HEK293 (cell line): ENCODE measurements around the gene MAGEB3.

Experiments used
- CTCF ChIA-PET: fragments of 350-600 bp; formaldehyde crosslinking; extraction: SDS; loops from one replicate; lab custom pipeline; 2021; ENCODE audit warnings: antibody characterized with exemption; lab: Yijun Ruan, JAX
- POLR2A ChIA-PET: fragments of 300-600 bp; formaldehyde crosslinking; extraction: SDS; loops from one replicate; lab custom pipeline; 2020; ENCODE audit warnings: antibody characterized with exemption, inconsistent platforms; lab: Yijun Ruan, JAX
- H3K27ac ChIP-seq: fragments of 200-500 bp; sonication (Bioruptor generic); 2 replicates; pipeline ENCODE4 v1.5.1; 2014; ENCODE audit warnings: low read depth, low read length, control low read depth, inconsistent platforms; ENCODE audit errors: extremely low read depth
- H3K36me3 ChIP-seq, 2 experiments: fragments of 200-500 bp in 1 of 2; sonication (Bioruptor generic) in 1 of 2; 1 replicate in 1 of 2; 2 replicates in 1 of 2; pipeline ENCODE4 v1.5.1; 2014 to 2017; ENCODE audit warnings: inconsistent platforms in 2 of 2, low read length in 2 of 2; ENCODE audit not compliant: control insufficient read depth in 2 of 2, insufficient read depth in 1 of 2
- H3K4me1 ChIP-seq: fragments of 200-500 bp; sonication (Bioruptor generic); 2 replicates; pipeline ENCODE4 v1.5.1; 2014; ENCODE audit warnings: mild to moderate bottlenecking, low read length, inconsistent platforms; ENCODE audit not compliant: control insufficient read depth, insufficient read depth
- H3K4me3 ChIP-seq: 2 replicates; pipeline ENCODE4 v1.5.1; 2011; ENCODE audit warnings: low read depth, mild to moderate bottlenecking, control low read depth, low read length, moderate library complexity
- H3K9me3 ChIP-seq: fragments of 200-500 bp; sonication (Bioruptor generic); 2 replicates; pipeline ENCODE4 v1.5.1; 2014; ENCODE audit warnings: low read depth, low read length, inconsistent platforms; ENCODE audit not compliant: control insufficient read depth, insufficient read depth
- BCL11A ChIP-seq: fragments of 450-650 bp; formaldehyde crosslinking; IDR thresholded peaks from 2 replicates; pipeline ENCODE4 v1.5.1; 2016; ENCODE audit warnings: low read depth, missing biosample characterization, missing genetic modification characterization
- PBX3 ChIP-seq: sonication (generic); formaldehyde crosslinking; IDR thresholded peaks from 2 replicates; pipeline ENCODE4 v1.8.1; 2022; ENCODE audit warnings: mild to moderate bottlenecking, moderate library complexity, missing genetic modification reagents
- REPIN1 ChIP-seq: fragments of 450-650 bp; formaldehyde crosslinking; IDR thresholded peaks from 2 replicates; pipeline ENCODE4 v1.5.1; 2017; ENCODE audit warnings: missing biosample characterization, missing genetic modification characterization, low read depth
- SCRT1 ChIP-seq: fragments of 450-650 bp; formaldehyde crosslinking; IDR thresholded peaks from 2 replicates; pipeline ENCODE4 v1.5.1; 2016; ENCODE audit warnings: missing biosample characterization, missing genetic modification characterization, borderline replicate concordance
- YY1 ChIP-seq: fragments of 450-650 bp; formaldehyde crosslinking; IDR thresholded peaks from 2 replicates; pipeline ENCODE4 v1.5.1; 2018; ENCODE audit warnings: missing biosample characterization, missing genetic modification characterization
- ZBTB20 ChIP-seq: fragments of 450-650 bp; formaldehyde crosslinking; IDR thresholded peaks from 2 replicates; pipeline ENCODE4 v1.5.1; 2016; ENCODE audit warnings: missing biosample characterization, missing genetic modification characterization
- ZBTB21 ChIP-seq: fragments of 450-650 bp; formaldehyde crosslinking; IDR thresholded peaks from 2 replicates; pipeline ENCODE4 v1.5.1; 2017; ENCODE audit warnings: missing biosample characterization, missing genetic modification characterization
- ZBTB44 ChIP-seq: fragments of 450-650 bp; IDR thresholded peaks from 2 replicates; pipeline ENCODE4 v1.5.1; 2018; ENCODE audit warnings: missing biosample characterization, mild to moderate bottlenecking, missing genetic modification characterization
- ZBTB6 ChIP-seq: fragments of 450-650 bp; formaldehyde crosslinking; IDR thresholded peaks from 2 replicates; pipeline ENCODE4 v1.5.1; 2017; ENCODE audit warnings: missing biosample characterization, missing genetic modification characterization
- ZFP3 ChIP-seq: fragments of 450-650 bp; formaldehyde crosslinking; IDR thresholded peaks from 2 replicates; pipeline ENCODE4 v1.5.1; 2016; ENCODE audit warnings: low read depth, missing biosample characterization, missing genetic modification characterization
- ZNF10 ChIP-seq: fragments of 450-650 bp; formaldehyde crosslinking; IDR thresholded peaks from 2 replicates; pipeline ENCODE4 v1.5.1; 2017; ENCODE audit warnings: missing biosample characterization, missing genetic modification characterization
- ZNF214 ChIP-seq: fragments of 450-650 bp; formaldehyde crosslinking; IDR thresholded peaks from 2 replicates; pipeline ENCODE4 v1.5.1; 2017; ENCODE audit warnings: missing biosample characterization, mild to moderate bottlenecking, missing genetic modification characterization, borderline replicate concordance
- ZNF248 ChIP-seq: fragments of 450-650 bp; formaldehyde crosslinking; IDR thresholded peaks from 2 replicates; pipeline ENCODE4 v1.5.1; 2017; ENCODE audit warnings: missing biosample characterization, missing genetic modification characterization
- ZNF324 ChIP-seq: fragments of 450-650 bp; formaldehyde crosslinking; IDR thresholded peaks from 2 replicates; pipeline ENCODE4 v1.5.1; 2016; ENCODE audit warnings: missing biosample characterization, missing genetic modification characterization
- ZNF391 ChIP-seq: fragments of 450-650 bp; formaldehyde crosslinking; IDR thresholded peaks from 2 replicates; pipeline ENCODE4 v1.5.1; 2016; ENCODE audit warnings: low read depth, missing biosample characterization, missing genetic modification characterization, borderline replicate concordance
- ZNF426 ChIP-seq: fragments of 450-650 bp; formaldehyde crosslinking; IDR thresholded peaks from 2 replicates; pipeline ENCODE4 v1.5.1; 2017; ENCODE audit warnings: missing biosample characterization, missing genetic modification characterization, mild to moderate bottlenecking, inconsistent platforms, moderate library complexity
- ZNF433 ChIP-seq: fragments of 450-650 bp; formaldehyde crosslinking; IDR thresholded peaks from 2 replicates; pipeline ENCODE4 v1.5.1; 2016; ENCODE audit warnings: missing biosample characterization, missing genetic modification characterization, low read depth
- ZNF513 ChIP-seq: fragments of 450-650 bp; IDR thresholded peaks from 2 replicates; pipeline ENCODE4 v1.5.1; 2018; ENCODE audit warnings: missing biosample characterization, missing genetic modification characterization
- ZNF610 ChIP-seq: fragments of 450-650 bp; formaldehyde crosslinking; IDR thresholded peaks from 2 replicates; pipeline ENCODE4 v1.5.1; 2016; ENCODE audit warnings: missing biosample characterization, missing genetic modification characterization, borderline replicate concordance
- ZNF747 ChIP-seq: fragments of 450-650 bp; formaldehyde crosslinking; IDR thresholded peaks from 2 replicates; pipeline ENCODE4 v1.5.1; 2016; ENCODE audit warnings: missing biosample characterization, missing genetic modification characterization
- ZNF768 ChIP-seq: fragments of 450-650 bp; formaldehyde crosslinking; IDR thresholded peaks from 2 replicates; pipeline ENCODE4 v1.5.1; 2018; ENCODE audit warnings: missing biosample characterization, mild to moderate bottlenecking, missing genetic modification characterization
- ZNF843 ChIP-seq: fragments of 450-650 bp; formaldehyde crosslinking; IDR thresholded peaks from 2 replicates; pipeline ENCODE4 v1.5.1; 2016; ENCODE audit warnings: missing biosample characterization, missing genetic modification characterization
- ZSCAN18 ChIP-seq: fragments of 450-650 bp; formaldehyde crosslinking; IDR thresholded peaks from 2 replicates; pipeline ENCODE4 v1.5.1; 2016; ENCODE audit warnings: missing biosample characterization, missing genetic modification characterization

Gene MAGEB3

GRCh38 chrX:30280428-30280827, 50.0 kb downstream of the MAGEB3 start:
- CTCF ChIA-PET, result no interaction called here
- Histone ChIP-seq H3K4me3 (no peak overlapping the region), H3K27ac (no peak overlapping the region), H3K9me3 (no peaks in the 10 kb centered on the region), H3K4me1 (no peaks in the 10 kb centered on the region), H3K36me3 (no peaks in the 10 kb centered on the region)
- POLR2A ChIA-PET, result no interaction called here
- TF ChIP-seq ZNF610 (tag by site-specific recombination), result no peak
- no peak for TF ChIP-seq ZNF248 (tag by site-specific recombination)
- TF ChIP-seq SCRT1 (tag by site-specific recombination), result no peak
- TF ChIP-seq ZNF10 (tag by site-specific recombination), result no peak
- TF ChIP-seq PBX3, result no peak
- no peak for TF ChIP-seq ZBTB6 (tag by site-specific recombination)
- TF ChIP-seq ZNF843 (tag by site-specific recombination), result no peak
- TF ChIP-seq BCL11A (tag by site-specific recombination), result no peak
- no peak for TF ChIP-seq ZNF747
- TF ChIP-seq ZNF324 (tag by site-specific recombination), result no peak
- TF ChIP-seq ZNF433 (tag by site-specific recombination), result no peak
- no peak for TF ChIP-seq ZNF513 (tag by site-specific recombination)
- no peak for TF ChIP-seq ZNF768 (tag by site-specific recombination)
- no peak for TF ChIP-seq ZNF391 (tag by site-specific recombination)
- no peak for TF ChIP-seq YY1 (tag by site-specific recombination)

- no peak overlapping the region for H3K4me3 ChIP-seq
- ChIA-PET POLR2A (no interaction called here), CTCF (no interaction called here)
- no peaks in the 10 kb centered on the region for H3K4me1 ChIP-seq
- no peak for TF ChIP-seq ZSCAN18
- no peak for TF ChIP-seq ZFP3
- TF ChIP-seq ZNF426 (tag by site-specific recombination), result no peak
- TF ChIP-seq ZNF214 (tag by site-specific recombination), result no peak
- TF ChIP-seq REPIN1, result no peak
- TF ChIP-seq ZBTB20, result no peak
- no peak for TF ChIP-seq ZBTB44 (tag by site-specific recombination)
- TF ChIP-seq ZBTB21 (tag by site-specific recombination), result no peak
- H3K9me3 ChIP-seq, result no peaks in the 10 kb centered on the region
- no peak overlapping the region for H3K27ac ChIP-seq
- H3K36me3 ChIP-seq, result no peaks in the 10 kb centered on the region
Observed at GRCh38 chrX:30282527-30282926, 52.1 kb downstream of the MAGEB3 start.
